RKO (cell line): ENCODE data around the gene DRAXIN.
A peak's percentile ranks its signal among the peaks of the same experiment; 100 is the strongest.

ENCODE experiments used
- DNase-seq: peaks from one replicate; pipeline ENCODE4 v3.0.0-alpha.2; 2016; ENCODE audit warnings: low spot score

DRAXIN gene

GRCh38 chr1:11685210-11685752 lies 6.2 kb upstream of the DRAXIN start:
- no peak for DNase-seq

- no peak for DNase-seq
Measured at GRCh38 chr1:11688506-11688905, 3.0 kb upstream of the DRAXIN start.

GRCh38 chr1:11690397-11691301 lies 861 bp upstream of the DRAXIN start:
- DNase-seq, result no peak

GRCh38 chr1:11691928-11692711 lies 610 bp downstream of the DRAXIN start:
- DNase-seq, result no peak

- DNase-seq, result peak; percentile 93
Measured at GRCh38 chr1:11693024-11693590, 1.6 kb downstream of the DRAXIN start.

GRCh38 chr1:11693917-11694316 lies 2.4 kb downstream of the DRAXIN start:
- no peak for DNase-seq

- no peak for DNase-seq
Measured at GRCh38 chr1:11695861-11696260, 4.4 kb downstream of the DRAXIN start.

GRCh38 chr1:11697188-11697892 lies 5.8 kb downstream of the DRAXIN start:
- no peak for DNase-seq

- DNase-seq, result no peak
Measured at GRCh38 chr1:11697893-11698210, 6.3 kb downstream of the DRAXIN start.

- DNase-seq, result no peak
Measured at GRCh38 chr1:11700601-11701467, 9.3 kb downstream of the DRAXIN start.

- no peak for DNase-seq
Measured at GRCh38 chr1:11701551-11701961, 10.0 kb downstream of the DRAXIN start.

- no peak for DNase-seq
Measured at GRCh38 chr1:11701981-11702803, 10.7 kb downstream of the DRAXIN start.

- DNase-seq, result no peak
Measured at GRCh38 chr1:11703357-11704193, 12.1 kb downstream of the DRAXIN start.

GRCh38 chr1:11704194-11704529 lies 12.7 kb downstream of the DRAXIN start:
- DNase-seq, result no peak

- DNase-seq, result no peak
Measured at GRCh38 chr1:11704691-11705475, 13.4 kb downstream of the DRAXIN start.

GRCh38 chr1:11705596-11705995 lies 14.1 kb downstream of the DRAXIN start:
- no peak for DNase-seq

GRCh38 chr1:11706292-11706691 lies 14.8 kb downstream of the DRAXIN start:
- DNase-seq, result no peak

- DNase-seq, result no peak
Measured at GRCh38 chr1:11707621-11708276, 16.2 kb downstream of the DRAXIN start.
